HG03520 (cell line): Measurements from ENCODE around the gene RPL29.
A peak's percentile ranks its signal among the peaks of the same experiment; 100 is the strongest.
"Not testable (repeated sequence)": the region's sequence is repeated elsewhere in the genome, so short reads cannot be mapped to it uniquely, and the experiment has no call there.

Source experiments
- ATAC-seq: cut with Tn5 transposase; IDR thresholded peaks from one replicate; pipeline ENCODE4 v1.9.1; 2021; ENCODE audit warnings: mild to moderate bottlenecking, moderate library complexity; ENCODE audit not compliant: unreplicated experiment

RPL29 gene

DNA sequence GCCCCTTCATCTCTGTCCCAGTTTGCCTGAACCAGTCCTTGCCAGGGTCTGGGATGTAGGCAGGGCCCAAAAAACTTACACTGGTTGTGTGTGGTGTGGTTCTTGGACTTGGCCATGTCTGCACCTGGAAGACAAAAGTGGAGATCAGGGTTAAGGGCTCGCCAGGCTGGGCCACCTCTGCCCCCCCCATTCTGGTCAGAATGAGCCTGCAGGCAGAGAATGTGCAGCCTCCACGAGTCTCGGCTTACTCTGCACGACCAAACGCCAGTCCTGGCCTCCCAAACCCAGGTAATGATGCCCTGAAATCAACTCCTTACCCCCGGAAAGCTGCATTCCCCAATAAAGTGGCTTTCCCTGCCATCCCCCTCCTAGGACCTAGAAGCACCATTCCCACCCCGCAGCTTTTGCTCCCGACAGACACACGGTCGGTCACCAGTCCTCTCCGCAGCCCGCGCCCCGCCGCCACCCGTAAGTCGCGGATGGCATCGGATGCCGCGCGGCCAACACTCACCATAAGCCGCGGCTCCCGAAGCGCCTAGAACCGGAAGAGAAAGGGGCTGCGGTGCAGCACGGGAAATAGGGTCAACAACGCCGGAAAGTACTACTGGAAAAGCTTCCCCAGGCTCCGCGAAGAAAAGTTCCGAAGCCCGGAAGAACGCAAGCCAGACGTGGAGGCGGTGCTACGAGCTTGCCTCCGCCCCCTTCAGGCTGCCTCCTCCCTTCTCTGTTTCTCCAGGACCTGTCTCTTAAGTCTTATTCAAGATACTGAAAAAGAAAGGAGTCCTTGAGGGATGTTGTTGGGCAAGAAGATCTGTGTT lies at the start of gene RPL29:
RPL29 (minus strand) TSS at position 550 of the 818 bp plus-strand sequence; CDS start at position 116, 434 bp downstream.
- ATAC-seq: peak; percentile 66

- no peak for ATAC-seq
Observed at GRCh38 chr3:52044869-52045619, 49.3 kb upstream of the RPL29 start.

GRCh38 chr3:52043750-52044149 lies 48.1 kb upstream of the RPL29 start:
- ATAC-seq: no peak

DNA sequence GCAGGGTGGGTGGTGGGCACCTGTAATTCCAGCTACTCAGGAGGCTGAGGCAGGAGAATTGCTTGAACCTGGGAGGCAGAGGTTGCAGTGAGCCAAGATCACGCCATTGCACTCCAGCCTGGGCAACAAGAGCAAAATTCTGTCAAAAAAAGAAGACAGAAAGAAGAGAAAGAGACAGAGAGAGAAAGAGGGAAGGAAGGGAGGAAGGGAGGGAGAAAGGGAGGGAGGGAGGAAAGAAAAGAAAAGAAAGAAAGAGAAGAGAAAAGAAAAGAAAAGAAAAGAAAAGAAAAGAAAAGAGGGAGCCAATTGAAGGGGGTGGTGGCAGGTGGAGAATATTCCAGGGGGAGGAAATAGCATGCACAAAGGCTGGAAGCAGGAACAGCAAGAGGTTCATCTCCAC lies 47.3 kb upstream of the RPL29 start:
- not testable (repeated sequence) for ATAC-seq

DNA sequence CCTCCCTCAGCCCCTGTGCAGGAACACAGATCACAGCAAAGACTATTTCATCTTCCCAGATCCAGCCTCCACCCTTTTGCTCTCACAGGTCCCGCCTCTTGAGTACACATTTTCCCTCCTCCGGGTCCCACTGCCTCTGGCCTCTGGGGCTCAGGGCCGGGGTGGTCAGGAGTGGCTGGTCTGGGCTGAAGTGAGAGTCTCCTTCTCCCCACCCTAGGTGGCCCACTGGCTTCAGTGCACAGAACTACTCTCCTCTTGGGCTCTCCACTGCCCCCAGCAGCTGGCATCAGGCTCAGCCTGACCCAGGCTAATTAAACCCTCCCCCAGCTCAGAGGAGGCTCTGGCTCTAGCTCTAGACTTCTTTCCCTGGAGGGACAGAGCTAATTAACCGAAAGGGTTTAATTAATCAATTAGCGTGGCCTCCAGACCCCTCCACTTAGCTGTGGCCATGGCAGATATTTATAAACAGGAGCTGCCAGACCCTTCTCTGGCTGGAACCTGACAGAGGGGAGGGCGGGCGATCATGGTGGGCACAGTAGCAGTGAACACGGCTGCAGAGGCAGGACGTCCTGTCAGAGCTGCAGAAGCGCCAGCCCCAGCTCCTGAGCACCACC lies 45.5 kb upstream of the RPL29 start:
- no peak for ATAC-seq

DNA sequence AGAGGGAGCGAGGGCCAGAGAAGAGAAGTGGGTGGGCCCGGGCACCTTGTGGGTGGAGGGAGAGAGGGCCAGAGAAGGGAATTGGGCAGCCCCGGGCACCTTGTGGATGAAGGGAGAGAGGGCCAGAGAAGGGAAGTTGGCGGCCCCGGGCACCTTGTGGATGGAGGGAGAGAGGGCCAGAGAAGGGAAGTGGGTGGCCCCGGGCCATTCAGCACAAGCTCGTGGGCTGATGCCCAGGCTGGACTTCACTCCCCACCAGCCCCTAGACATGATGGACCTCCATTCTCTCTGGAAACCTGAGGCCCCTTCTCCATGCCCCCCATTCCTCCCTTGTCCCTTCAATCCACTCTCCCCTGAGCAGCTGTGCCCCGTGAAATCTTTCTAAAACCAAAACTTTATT lies 44.9 kb upstream of the RPL29 start:
- no peak for ATAC-seq

DNA sequence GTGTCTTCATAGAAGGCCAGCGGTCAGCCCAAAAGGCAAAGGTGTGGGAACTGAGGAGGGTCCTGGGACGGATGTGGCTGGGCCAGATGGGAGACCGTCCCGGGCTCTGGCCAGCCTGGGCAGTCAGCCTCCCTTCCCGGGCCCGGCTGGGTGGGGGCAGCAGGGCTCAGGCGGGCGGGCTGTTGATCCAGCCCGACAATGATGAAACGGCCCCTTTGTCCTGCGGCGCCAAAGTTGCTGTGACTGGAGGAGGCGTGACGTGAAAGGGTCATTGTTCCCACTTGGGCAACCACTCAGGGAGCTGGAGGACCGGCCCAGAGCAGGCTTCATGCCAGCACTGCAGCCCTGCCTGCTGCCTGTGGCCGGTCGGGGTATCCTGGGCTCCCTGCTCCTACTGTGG lies 44.2 kb upstream of the RPL29 start:
- no peak for ATAC-seq

GRCh38 chr3:52039426-52039825 lies 43.7 kb upstream of the RPL29 start:
- no peak for ATAC-seq

DNA sequence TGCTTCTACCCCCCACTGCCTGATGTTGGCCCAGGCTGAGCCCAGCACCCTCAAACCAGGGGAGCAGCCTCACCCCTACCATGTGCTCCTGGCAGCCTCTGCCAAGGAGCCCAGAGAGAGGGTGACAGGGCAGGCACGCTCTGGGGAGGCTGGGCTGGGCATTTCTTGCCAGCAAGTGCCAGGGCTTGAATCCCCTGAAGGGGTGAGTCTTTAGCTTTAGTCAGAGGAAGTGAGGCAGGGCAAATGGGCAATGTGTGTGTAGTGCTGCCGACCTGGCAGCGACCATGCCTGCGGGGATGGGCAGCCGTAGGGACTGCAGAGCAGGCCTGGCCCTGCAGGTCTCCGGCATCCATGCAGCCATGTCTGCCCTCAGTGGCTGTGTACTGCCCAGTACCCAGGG lies 42.5 kb upstream of the RPL29 start:
- ATAC-seq: no peak

DNA sequence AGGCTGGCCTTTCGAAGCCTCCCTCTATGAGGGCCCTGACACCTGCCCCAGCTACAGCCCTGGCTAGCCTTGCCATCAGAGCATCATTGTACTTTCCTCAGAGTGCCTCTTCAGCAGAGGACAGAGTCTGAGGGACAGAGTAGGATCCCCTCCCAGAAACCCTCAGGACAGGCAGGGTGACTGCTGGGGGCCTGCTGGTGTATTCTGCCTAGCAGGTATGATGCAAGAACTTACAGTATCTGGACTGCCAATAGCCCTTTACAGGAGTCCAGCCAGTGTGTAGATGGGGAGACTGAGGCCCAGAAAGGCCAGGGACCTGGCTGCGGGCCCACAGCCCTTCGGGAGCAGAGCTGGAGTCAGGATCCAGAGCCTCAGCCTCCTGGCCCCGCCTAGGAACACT lies 41.6 kb upstream of the RPL29 start:
- ATAC-seq: no peak

DNA sequence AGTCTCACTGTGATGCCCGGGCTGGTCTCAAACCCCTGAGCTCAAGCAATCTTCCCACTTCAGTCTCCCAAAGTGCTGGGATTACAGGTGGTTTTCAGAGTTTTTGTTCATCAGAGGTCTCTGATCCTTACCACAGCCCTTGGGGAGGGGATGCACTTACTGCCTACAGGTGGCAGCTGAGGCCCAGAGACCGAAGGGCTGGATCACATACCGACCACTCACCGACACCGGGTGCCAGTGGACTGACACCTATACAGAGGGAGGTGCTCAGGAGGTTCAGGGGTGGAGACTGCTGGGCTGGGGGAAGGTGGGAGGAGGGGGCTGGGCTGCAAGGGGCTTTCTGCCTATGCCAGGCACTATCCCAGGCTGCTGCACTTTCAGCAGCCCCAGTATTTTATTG lies 41.1 kb upstream of the RPL29 start:
- ATAC-seq: no peak

- no peak for ATAC-seq
Observed at GRCh38 chr3:52036222-52036694, 40.6 kb upstream of the RPL29 start.

DNA sequence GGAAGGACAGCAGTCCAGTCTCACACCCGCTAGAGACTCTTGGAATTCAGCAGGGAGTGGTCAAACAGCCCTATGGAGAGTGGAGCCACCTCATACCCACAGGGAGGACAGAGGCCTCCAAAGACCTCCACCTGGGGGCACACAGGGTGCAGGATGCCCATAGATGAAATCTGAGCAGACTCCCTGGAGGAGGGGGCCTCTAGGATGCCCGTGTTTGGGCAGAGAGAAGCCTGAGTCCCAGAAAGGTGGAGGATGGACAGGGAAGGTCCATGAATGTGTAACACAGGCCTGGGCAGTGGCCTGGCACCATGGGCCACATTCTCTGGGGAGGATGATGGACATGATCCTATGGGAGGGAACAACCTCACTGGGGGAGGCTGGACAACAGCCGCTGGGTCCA lies 39.0 kb upstream of the RPL29 start:
- ATAC-seq: no peak

- no peak for ATAC-seq
Observed at GRCh38 chr3:52034212-52034611, 38.5 kb upstream of the RPL29 start.

GRCh38 chr3:52033748-52034147 lies 38.1 kb upstream of the RPL29 start:
- not testable (repeated sequence) for ATAC-seq

DNA sequence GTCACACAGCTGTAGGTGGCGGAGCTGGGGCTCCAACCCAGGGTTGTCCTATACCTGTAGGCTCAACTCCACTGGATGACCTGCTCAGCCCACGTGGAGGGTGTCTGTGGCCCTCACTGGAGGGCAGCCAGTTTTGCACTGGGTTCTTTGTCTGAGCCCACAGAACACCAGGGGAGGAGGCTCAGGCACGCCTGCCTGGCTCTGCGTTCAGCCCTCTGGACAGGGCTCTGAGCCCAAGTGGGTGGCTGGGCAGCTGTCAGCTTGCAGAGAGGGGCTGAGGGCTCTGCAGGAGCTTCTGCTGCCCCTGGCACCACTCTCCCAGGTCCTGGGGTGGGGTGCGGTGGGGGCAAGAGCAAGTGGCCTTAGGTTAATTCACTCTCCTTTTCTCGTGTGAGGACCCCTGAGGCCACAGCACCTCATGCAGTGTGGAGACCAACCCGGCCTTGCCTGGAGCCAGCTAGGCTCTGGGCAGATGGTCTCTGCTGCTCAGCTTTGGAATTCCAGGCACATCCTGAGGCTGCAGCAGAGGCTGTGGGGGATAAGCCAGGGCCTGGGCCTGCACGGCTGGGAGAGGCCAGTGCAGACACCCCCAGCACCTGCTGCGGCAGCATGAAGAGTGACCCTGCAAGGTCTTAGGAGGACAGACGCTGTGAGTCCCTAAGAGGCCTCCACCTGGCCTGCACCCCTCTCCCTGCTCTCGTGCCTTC lies 37.2 kb upstream of the RPL29 start:
- no peak for ATAC-seq

GRCh38 chr3:52031896-52032295 lies 36.2 kb upstream of the RPL29 start:
- ATAC-seq: no peak

- no peak for ATAC-seq
Observed at GRCh38 chr3:52030714-52031310, 35.1 kb upstream of the RPL29 start.

DNA sequence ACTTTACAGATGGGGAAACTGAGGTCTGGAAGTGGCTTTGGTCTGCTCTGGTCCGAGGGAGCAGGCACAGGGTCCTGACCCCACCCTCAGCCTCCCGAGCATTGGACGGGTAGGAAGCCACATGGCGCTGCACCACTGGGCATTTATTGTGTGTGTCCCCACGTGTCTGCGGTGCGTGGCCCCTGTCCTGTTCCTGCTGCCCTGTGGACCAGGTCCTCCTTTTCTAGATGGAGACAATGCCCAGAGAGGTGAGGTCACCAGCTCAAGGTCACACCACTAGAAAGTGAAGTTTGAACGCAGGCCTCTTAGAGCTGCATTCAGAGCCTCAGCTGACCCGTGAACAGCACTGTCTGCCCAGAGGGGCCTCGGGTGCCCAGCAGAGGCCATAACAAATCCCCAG lies 33.8 kb upstream of the RPL29 start:
- ATAC-seq: no peak

DNA sequence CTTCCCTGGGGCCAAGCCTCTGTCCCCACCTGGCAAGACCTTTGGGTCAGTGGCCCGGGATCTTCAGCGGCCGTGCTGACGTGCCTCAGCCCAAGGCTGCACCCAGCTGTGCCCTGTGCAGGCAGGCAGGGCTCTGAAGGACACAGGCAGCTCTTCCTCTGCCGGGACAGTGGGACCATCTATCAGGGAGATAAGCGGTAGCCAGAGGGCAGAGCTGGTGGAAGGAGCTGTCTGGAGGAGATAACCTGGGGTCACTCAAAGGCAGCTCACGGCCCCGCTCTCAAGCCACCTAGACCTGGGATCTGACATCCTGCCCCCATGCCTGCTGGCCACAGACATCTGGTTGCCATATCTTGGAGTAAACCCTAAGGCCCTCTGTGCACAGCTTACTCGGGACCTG lies 33.4 kb upstream of the RPL29 start:
- no peak for ATAC-seq

GRCh38 chr3:52028572-52028971 lies 32.9 kb upstream of the RPL29 start:
- ATAC-seq: no peak
